WERI-Rb-1 (cell line): ENCODE measurements around the gene DNAJC24.

Experiments
- DNase-seq: peaks from one replicate; pipeline ENCODE4 v3.0.0-alpha.2; 2020
- H3K27ac ChIP-seq: fragments of 250-450 bp; sonication (Bioruptor Pico); 2 replicates; pipeline ENCODE4 v1.5.1; 2020; ENCODE audit warnings: mild to moderate bottlenecking, moderate library complexity
- H3K27me3 ChIP-seq: fragments of 250-450 bp; sonication (Bioruptor Pico); 2 replicates; pipeline ENCODE4 v1.5.1; 2021; ENCODE audit warnings: mild to moderate bottlenecking, low read depth, moderate library complexity; ENCODE audit not compliant: insufficient read depth, severe bottlenecking
- H3K36me3 ChIP-seq: fragments of 250-450 bp; sonication (Bioruptor Pico); 2 replicates; pipeline ENCODE4 v1.5.1; 2020; ENCODE audit warnings: mild to moderate bottlenecking, moderate library complexity
- H3K4me3 ChIP-seq: 2 replicates; pipeline ENCODE4 v1.5.1; 2011; ENCODE audit warnings: low read depth, mild to moderate bottlenecking, control low read depth, low read length
- H3K9me3 ChIP-seq: fragments of 250-450 bp; sonication (Bioruptor Pico); 2 replicates; pipeline ENCODE4 v1.5.1; 2021; ENCODE audit warnings: mild to moderate bottlenecking, moderate library complexity; ENCODE audit not compliant: severe bottlenecking
- TF ChIP-seq, protein P1 (sequence below): IDR thresholded peaks from 2 replicates; pipeline ENCODE4 v1.5.1; 2011; ENCODE audit warnings: low read depth, mild to moderate bottlenecking, control low read depth, inconsistent platforms, low read length

The DNAJC24 gene

DNA sequence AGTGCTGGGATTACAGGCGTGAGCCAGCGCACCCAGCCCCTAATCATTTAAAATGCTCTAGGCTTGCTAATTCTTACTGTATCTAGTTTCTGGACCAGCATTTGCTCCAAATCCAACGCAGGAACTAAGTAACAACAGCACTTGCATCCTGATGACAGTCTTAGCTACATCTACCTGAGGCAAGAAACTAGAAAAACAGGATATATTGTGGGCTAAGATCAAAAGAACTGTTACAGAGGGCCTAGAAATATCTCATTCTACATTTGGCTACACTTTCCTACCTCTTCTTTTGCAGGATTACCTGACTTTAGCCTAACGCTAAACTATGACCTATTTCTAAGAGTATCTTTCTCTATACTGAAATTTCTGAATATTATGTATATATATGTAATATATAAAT lies 7.9 kb upstream of the DNAJC24 start:
- Histone ChIP-seq H3K36me3 (no peaks in the 10 kb centered on the region), H3K27me3 (no peaks in the 10 kb centered on the region), H3K27ac (no peak overlapping the region), H3K9me3 (no peaks in the 10 kb centered on the region), H3K4me3 (no peak overlapping the region)
- TF ChIP-seq, protein P1, sequence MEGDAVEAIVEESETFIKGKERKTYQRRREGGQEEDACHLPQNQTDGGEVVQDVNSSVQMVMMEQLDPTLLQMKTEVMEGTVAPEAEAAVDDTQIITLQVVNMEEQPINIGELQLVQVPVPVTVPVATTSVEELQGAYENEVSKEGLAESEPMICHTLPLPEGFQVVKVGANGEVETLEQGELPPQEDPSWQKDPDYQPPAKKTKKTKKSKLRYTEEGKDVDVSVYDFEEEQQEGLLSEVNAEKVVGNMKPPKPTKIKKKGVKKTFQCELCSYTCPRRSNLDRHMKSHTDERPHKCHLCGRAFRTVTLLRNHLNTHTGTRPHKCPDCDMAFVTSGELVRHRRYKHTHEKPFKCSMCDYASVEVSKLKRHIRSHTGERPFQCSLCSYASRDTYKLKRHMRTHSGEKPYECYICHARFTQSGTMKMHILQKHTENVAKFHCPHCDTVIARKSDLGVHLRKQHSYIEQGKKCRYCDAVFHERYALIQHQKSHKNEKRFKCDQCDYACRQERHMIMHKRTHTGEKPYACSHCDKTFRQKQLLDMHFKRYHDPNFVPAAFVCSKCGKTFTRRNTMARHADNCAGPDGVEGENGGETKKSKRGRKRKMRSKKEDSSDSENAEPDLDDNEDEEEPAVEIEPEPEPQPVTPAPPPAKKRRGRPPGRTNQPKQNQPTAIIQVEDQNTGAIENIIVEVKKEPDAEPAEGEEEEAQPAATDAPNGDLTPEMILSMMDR = no peak
- no peak for DNase-seq

DNA sequence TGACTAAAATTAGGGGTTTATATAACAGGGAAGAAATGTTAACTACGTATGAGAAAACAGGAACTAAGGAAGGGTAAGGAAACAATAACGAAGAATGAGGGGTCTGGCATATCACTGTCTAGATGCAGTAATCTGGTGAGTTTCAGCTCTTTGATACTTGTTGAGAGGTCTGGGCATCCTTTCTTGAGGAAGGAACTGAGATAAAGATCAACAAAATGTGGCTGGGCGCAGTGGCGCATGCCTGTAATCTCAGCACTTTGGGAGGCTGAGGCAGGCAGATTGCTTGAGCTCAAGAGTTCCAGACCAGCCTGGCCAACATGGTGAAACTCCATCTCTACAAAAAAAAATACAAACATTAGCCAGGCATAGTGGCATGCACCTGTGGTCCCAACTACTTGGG lies 2.9 kb upstream of the DNAJC24 start:
- TF ChIP-seq, protein P1 = no peak
- no peaks in the 10 kb centered on the region for H3K27me3 ChIP-seq
- DNase-seq = no peak
- no peaks in the 10 kb centered on the region for H3K9me3 ChIP-seq
- no peaks in the 10 kb centered on the region; the same call in 1 of the 2 replicates for H3K36me3 ChIP-seq
- no peak overlapping the region for H3K4me3 ChIP-seq
- H3K27ac ChIP-seq = no peak overlapping the region

DNA sequence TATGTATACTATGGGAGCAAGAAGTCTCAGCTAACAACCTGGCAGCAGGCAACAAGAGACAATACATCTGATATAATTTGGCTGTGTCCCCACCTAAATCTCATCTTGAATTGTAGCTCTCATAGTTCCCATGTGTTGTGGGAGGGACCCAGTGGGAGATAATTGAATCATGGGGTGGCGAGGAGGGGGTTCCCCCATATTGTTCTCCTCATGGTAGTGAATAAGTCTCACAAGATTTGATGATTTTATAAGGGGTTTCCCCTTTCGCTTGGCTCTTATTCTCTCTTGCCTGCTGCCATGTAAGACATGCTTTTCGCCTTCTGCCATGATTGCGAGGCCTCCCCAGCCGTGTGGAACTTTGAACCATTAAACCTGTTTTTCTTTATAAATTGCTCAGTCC lies 6.2 kb downstream of the DNAJC24 start:
- Histone ChIP-seq H3K27me3 (no peaks in the 10 kb centered on the region), H3K9me3 (no peaks in the 10 kb centered on the region), H3K4me3 (no peak overlapping the region), H3K36me3 (no peaks in the 10 kb centered on the region; the same call in 1 of the 2 replicates), H3K27ac (no peak overlapping the region)
- no peak for DNase-seq
- TF ChIP-seq, protein P1 = no peak

DNA sequence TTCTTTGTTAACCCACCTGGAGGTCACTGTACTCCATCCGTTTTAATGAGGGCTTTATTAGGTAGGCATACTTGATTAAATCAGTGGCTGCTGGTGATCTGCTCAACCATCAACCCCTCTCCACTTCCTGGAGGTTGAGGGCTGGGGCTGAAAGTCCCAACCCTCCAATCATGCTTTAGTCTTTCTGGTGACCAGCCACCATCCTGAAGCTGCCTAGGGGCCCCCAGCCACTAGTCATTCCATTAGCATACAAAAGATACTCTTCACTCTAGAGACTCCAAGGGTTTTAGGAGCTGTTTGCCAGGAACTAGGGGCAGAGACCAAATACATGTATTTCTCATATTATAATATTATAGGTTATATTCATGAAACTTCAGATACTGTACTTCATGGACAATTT lies 13.5 kb downstream of the DNAJC24 start:
- no peak overlapping the region for H3K4me3 ChIP-seq
- H3K9me3 ChIP-seq = no peaks in the 10 kb centered on the region
- TF ChIP-seq, protein P1 = no peak
- no peaks in the 10 kb centered on the region for H3K36me3 ChIP-seq
- H3K27me3 ChIP-seq = no peaks in the 10 kb centered on the region
- DNase-seq = no peak
- no peak overlapping the region for H3K27ac ChIP-seq

DNA sequence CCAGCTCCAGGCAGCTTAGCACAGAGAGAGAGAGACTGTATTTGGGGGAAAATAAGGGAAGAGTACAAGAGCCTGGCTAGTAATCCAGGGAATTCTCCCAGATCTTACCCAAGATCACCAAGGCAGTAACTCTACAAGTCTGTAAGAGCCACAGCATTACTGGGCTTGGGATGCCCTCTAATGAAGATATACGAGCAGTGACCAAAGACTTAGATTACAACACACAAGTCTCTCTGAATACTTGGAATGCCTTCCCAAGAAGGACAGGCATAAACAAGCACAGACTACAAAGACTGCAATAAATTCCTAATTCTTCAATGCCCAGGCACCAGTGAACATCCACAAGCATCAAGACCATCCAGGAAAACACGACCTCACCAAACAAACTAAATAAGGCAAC lies 17.7 kb downstream of the DNAJC24 start:
- DNase-seq = no peak
- Histone ChIP-seq H3K27ac (no peak overlapping the region), H3K27me3 (no peaks in the 10 kb centered on the region), H3K4me3 (no peak overlapping the region), H3K36me3 (no peaks in the 10 kb centered on the region), H3K9me3 (no peaks in the 10 kb centered on the region)
- TF ChIP-seq, protein P1 = no peak

DNA sequence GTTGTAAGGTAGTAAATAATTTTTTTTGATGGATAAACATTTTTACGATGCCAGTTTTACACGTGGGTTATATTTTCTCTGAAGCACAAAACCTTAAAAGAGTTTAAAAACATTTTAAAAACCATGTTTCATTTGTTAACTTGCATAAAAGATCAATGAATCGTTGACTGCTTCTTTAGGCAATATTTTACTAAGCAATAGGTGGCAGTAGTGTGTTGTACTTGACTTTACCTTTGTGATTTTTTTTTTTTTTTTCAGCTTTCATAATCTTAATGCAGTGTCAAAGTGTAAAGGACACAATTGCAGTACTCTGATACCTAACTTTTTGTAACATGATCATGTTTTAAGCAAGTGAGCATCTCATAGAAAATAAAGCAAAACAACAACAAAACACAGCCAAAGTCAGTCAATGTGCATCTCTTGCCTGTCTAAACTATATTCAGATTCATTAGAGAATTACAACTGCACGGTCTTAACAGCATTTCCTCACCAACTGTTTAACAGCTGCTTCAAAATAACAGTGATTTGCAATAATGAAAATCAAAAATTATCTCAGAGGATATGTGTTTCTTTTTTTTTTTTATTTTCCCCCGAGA lies 27.7 kb downstream of the DNAJC24 start:
- no peak overlapping the region for H3K27ac ChIP-seq
- no peaks in the 10 kb centered on the region for H3K36me3 ChIP-seq
- no peaks in the 10 kb centered on the region for H3K27me3 ChIP-seq
- TF ChIP-seq, protein P1 = peak; percentile 25; the same call in 1 of the 2 replicates
- no peak overlapping the region for H3K4me3 ChIP-seq
- no peak for DNase-seq
- H3K9me3 ChIP-seq = no peaks in the 10 kb centered on the region
